Measurements from ENCODE around the gene GNAZ. TPM values are rescaled to one million over a fixed set of nuclear protein-coding genes. Genes with fewer than 3 reads are reported as not detected.

The GNAZ gene
- total RNA-seq, 4 donors from 2014 or later, result 5.6 to 21.6 (median 12.1) TPM

GRCh38 chr22:23089010-23089409, 18.7 kb downstream of the GNAZ start:
- Histone ChIP-seq H3K9me3 (no peaks in the 10 kb centered on the region), H3K4me3 (no peak overlapping the region), H3K4me1 (no peaks in the 10 kb centered on the region), H3K27ac (no peak overlapping the region), H3K36me3 (no peaks in the 10 kb centered on the region), H3K27me3 (no peaks in the 10 kb centered on the region)
- intact Hi-C loops (cut with DNase I; ENCODE audit: low total_unique reads), result no loop called here
- no peak for TF ChIP-seq CTCF (IDR thresholded peaks at IDR 0.05)
- TF ChIP-seq POLR2A (IDR thresholded peaks at IDR 0.05), result no peak
- no peak for DNase-seq

- no peaks in the 10 kb centered on the region for H3K27me3 ChIP-seq
- no peak for DNase-seq
- TF ChIP-seq POLR2A (IDR thresholded peaks at IDR 0.05) (no peak), CTCF (IDR thresholded peaks at IDR 0.05) (no peak)
- H3K4me1 ChIP-seq, result no peaks in the 10 kb centered on the region
- H3K27ac ChIP-seq, result no peak overlapping the region
- H3K36me3 ChIP-seq, result no peaks in the 10 kb centered on the region
- intact Hi-C loops (cut with DNase I; ENCODE audit: low total_unique reads), result no loop called here
- H3K9me3 ChIP-seq, result no peaks in the 10 kb centered on the region
- no peak overlapping the region for H3K4me3 ChIP-seq
Measured at GRCh38 chr22:23089633-23090456, 19.5 kb downstream of the GNAZ start.

GRCh38 chr22:23090457-23090835, 20.1 kb downstream of the GNAZ start:
- Histone ChIP-seq H3K4me3 (no peak overlapping the region), H3K27me3 (no peaks in the 10 kb centered on the region), H3K4me1 (no peaks in the 10 kb centered on the region), H3K36me3 (no peaks in the 10 kb centered on the region), H3K27ac (no peak overlapping the region), H3K9me3 (no peaks in the 10 kb centered on the region)
- intact Hi-C loops (cut with DNase I; ENCODE audit: low total_unique reads), result no loop called here
- DNase-seq, result no peak
- no peak for TF ChIP-seq POLR2A (IDR thresholded peaks at IDR 0.05)

DNA sequence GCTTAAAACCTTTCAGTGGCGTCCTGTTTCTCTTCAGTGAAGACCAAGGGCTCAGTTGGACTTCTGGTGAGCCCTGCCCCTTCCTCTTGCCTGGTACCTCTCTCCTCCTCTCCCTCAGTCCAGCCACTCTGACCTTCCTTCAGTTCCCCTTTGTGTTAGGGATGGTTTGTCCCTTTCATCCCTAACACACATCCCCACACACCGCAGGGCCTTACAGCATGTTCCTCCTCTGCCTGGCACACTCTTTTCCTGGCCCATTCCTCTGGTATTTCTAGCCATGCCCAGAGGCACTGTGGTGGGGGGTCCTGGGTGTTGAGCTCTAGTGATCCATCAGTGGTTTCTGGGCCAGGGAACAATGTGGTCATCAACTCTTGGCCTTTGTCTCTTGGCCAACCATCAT, 21.4 kb downstream of the GNAZ start:
- Histone ChIP-seq H3K4me3 (no peak overlapping the region), H3K4me1 (no peaks in the 10 kb centered on the region), H3K9me3 (no peaks in the 10 kb centered on the region), H3K27ac (no peak overlapping the region), H3K36me3 (no peaks in the 10 kb centered on the region), H3K27me3 (no peaks in the 10 kb centered on the region)
- DNase-seq, result no peak
- intact Hi-C loops (cut with DNase I; ENCODE audit: low total_unique reads), result no loop called here
- TF ChIP-seq POLR2A (IDR thresholded peaks at IDR 0.05) (no peak), CTCF (IDR thresholded peaks at IDR 0.05) (no peak)

DNA sequence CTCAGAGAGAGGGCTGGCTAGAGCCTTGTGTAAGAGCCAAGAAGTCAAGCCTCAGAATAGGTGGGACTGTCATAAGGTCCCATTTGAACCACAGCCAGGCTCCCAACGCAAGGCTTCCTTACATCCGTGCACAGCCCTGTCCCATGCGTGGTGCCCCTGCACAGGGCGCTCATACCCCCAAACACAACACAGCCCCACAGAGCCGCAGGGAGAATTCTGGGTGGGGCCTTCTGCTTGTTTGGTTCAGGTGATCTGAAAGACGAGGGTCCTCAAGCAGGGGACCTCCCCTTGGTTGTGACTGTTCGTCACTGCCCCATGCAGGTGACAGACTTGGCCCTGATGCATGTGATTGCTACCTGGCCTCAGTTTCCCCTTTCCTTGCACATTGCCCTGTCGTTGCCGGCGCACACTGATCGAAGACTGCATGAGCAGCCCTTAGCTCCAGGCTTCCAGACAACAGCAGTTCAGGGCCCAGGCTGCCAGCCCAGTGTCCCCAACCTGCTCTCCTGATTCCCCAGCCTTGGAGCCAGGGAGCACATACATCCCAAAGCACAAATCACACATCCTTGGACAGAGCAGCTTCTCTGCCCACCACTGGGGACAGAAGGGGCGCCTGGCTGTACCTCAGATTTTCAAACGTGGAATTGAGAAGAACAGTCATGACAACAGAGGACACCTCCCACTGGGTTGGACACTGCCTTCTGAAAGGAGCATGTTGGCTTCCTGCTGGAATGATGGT, 22.1 kb downstream of the GNAZ start:
- Histone ChIP-seq H3K36me3 (no peaks in the 10 kb centered on the region), H3K27ac (no peak overlapping the region), H3K27me3 (no peaks in the 10 kb centered on the region), H3K4me3 (no peak overlapping the region), H3K4me1 (no peaks in the 10 kb centered on the region), H3K9me3 (no peaks in the 10 kb centered on the region)
- TF ChIP-seq CTCF (IDR thresholded peaks at IDR 0.05), result no peak
- TF ChIP-seq POLR2A (IDR thresholded peaks at IDR 0.05), result no peak
- intact Hi-C loops (cut with DNase I; ENCODE audit: low total_unique reads), result no loop called here
- no peak for DNase-seq
